K562 (cell line): ENCODE results near the gene TMCO4. TPM values are rescaled to one million over a fixed set of nuclear protein-coding genes. Genes with fewer than 3 reads are reported as not detected.

Source experiments
- ATAC-seq: fragments of 200-7000 bp; cut with Tn5 transposase; 3 replicates; pipeline ENCODE4 v1.9.1; 2020; ENCODE audit warnings: moderate library complexity
- BruUV-seq: library from RNA; stranded (reverse); fragments of 400-500 nt; replicated peaks from 2 replicates; lab custom pipeline; 2021; lab: Mats Ljungman, UMichigan
- CTCF ChIA-PET: fragments of 300-600 bp; formaldehyde crosslinking; extraction: SDS; loops from one replicate; lab custom pipeline; 2021; ENCODE audit warnings: low intra/inter-chr PET ratio; lab: Yijun Ruan, JAX
- POLR2A ChIA-PET: fragments of 300-600, 350-650 bp; sonication (Branson Sonifier 250); formaldehyde crosslinking; extraction: SDS; loops from one replicate; lab custom pipeline; 2021; ENCODE audit warnings: antibody characterized with exemption, inconsistent platforms; lab: Yijun Ruan, JAX
- DNase-seq, 4 experiments: peaks; one replicate each; pipeline versions ENCODE4 v3.0.0 to v3.0.0-alpha.2; 2011 to 2018; ENCODE audit warnings: low spot score in 3 of 4, mixed read lengths in 3 of 4; ENCODE audit errors: extremely low read depth in 1 of 4
- FAIRE-seq: peaks from 2 replicates; lab custom pipeline; 2011; peaks lifted over from hg19 to GRCh38; lab: Jason Lieb, UNC
- H2AFZ ChIP-seq: 2 replicates; pipeline ENCODE4 v1.6.0; 2011; ENCODE audit warnings: low read depth, low read length, control low read depth, inconsistent platforms
- H3K27ac ChIP-seq: fragments of 200-600 bp; 3 replicates; pipeline ENCODE4 v1.8.0; 2011; ENCODE audit warnings: low read depth, mild to moderate bottlenecking, control low read depth, inconsistent platforms, low read length, moderate library complexity, mixed read lengths; ENCODE audit errors: extremely low read depth
- H3K27me3 ChIP-seq, 2 experiments: fragments of 300-600 bp in 1 of 2; 2 replicates in 1 of 2; 3 replicates in 1 of 2; pipeline versions ENCODE4 v1.6.0 to v1.8.0; 2011; ENCODE audit warnings: inconsistent platforms in 2 of 2, low read length in 2 of 2, mild to moderate bottlenecking in 1 of 2, mixed read lengths in 1 of 2, moderate library complexity in 1 of 2; ENCODE audit not compliant: control insufficient read depth in 2 of 2, insufficient read depth in 2 of 2
- H3K36me3 ChIP-seq: fragments of 300-600 bp; 3 replicates; pipeline ENCODE4 v1.8.0; 2011; ENCODE audit warnings: mild to moderate bottlenecking, low read length, inconsistent platforms; ENCODE audit not compliant: control insufficient read depth, insufficient read depth
- H3K4me1 ChIP-seq, 2 experiments: fragments of 200-600 bp in 1 of 2; replicated peaks in 1 of 2; 2 replicates in 1 of 2; 3 replicates in 1 of 2; pipeline versions ENCODE4 v1.5.1 to v1.8.0; 2011; ENCODE audit warnings: inconsistent platforms in 2 of 2, low read length in 2 of 2, mild to moderate bottlenecking in 1 of 2, mixed read lengths in 1 of 2, moderate library complexity in 1 of 2; ENCODE audit not compliant: control insufficient read depth in 2 of 2, insufficient read depth in 2 of 2
- H3K4me2 ChIP-seq: 2 replicates; pipeline ENCODE4 v1.6.1; 2011; ENCODE audit warnings: low read length, control low read depth, inconsistent platforms, mixed read lengths; ENCODE audit not compliant: insufficient read depth
- H3K4me3 ChIP-seq: fragments of 200-600 bp; sonication (generic), shearing (Covaris generic); 2 replicates; pipeline ENCODE4 v1.5.1; 2016; ENCODE audit warnings: control low read depth, inconsistent platforms
- H3K79me2 ChIP-seq: fragments of 200-600 bp; 3 replicates; pipeline ENCODE4 v1.8.0; 2011; ENCODE audit warnings: low read length, inconsistent platforms; ENCODE audit not compliant: control insufficient read depth, insufficient read depth
- H3K9ac ChIP-seq, 2 experiments: 2 replicates each; pipeline versions ENCODE4 v1.6.0 to v1.6.1; 2011; ENCODE audit warnings: low read depth in 2 of 2, low read length in 2 of 2, control low read depth in 1 of 2, inconsistent platforms in 1 of 2, mild to moderate bottlenecking in 1 of 2, mixed read lengths in 1 of 2; ENCODE audit not compliant: insufficient read depth in 1 of 2
- H3K9me1 ChIP-seq: one replicate; pipeline ENCODE4 v1.6.0; 2011; ENCODE audit warnings: inconsistent platforms, mild to moderate bottlenecking, low read length, moderate library complexity; ENCODE audit not compliant: control insufficient read depth, insufficient read depth
- H3K9me3 ChIP-seq: replicated peaks from 2 replicates; pipeline ENCODE4 v1.5.1; 2011; ENCODE audit warnings: low read depth, low read length, inconsistent platforms; ENCODE audit not compliant: control insufficient read depth, insufficient read depth
- H4K20me1 ChIP-seq: replicated peaks from 2 replicates; pipeline ENCODE4 v1.6.1; 2011; ENCODE audit warnings: low read length, inconsistent platforms, mixed read lengths; ENCODE audit not compliant: control insufficient read depth, insufficient read depth
- ETV1 ChIP-seq: fragments of 450-650 bp; conservative IDR thresholded peaks from 2 replicates; pipeline ENCODE4 v1.6.1; 2016; ENCODE audit warnings: missing genetic modification characterization, control low read depth, low read depth, missing compliant biosample characterization
- GABPA ChIP-seq: fragments of 200-800 bp; sonication (Bioruptor generic); conservative IDR thresholded peaks from 2 replicates; pipeline ENCODE4 v1.6.1; 2016; ENCODE audit warnings: low read depth, missing genetic modification characterization, missing compliant biosample characterization
- ILK ChIP-seq: fragments of 450-650 bp; IDR thresholded peaks from 2 replicates; pipeline ENCODE4 v1.6.1; 2016; ENCODE audit warnings: missing genetic modification characterization, low read depth, mild to moderate bottlenecking, missing compliant biosample characterization, moderate library complexity, borderline replicate concordance
- MITF ChIP-seq: IDR thresholded peaks from 2 replicates; pipeline ENCODE4 v1.6.1; 2014; ENCODE audit warnings: antibody characterized with exemption
- RFX1 ChIP-seq: fragments of 450-650 bp; IDR thresholded peaks from 2 replicates; pipeline ENCODE4 v1.6.1; 2016; ENCODE audit warnings: mild to moderate bottlenecking, moderate library complexity
- RNF2 ChIP-seq: sonication (generic); IDR thresholded peaks from 2 replicates; pipeline ENCODE4 v1.6.1; 2016
- TARDBP ChIP-seq: fragments of 450-650 bp; IDR thresholded peaks from 2 replicates; pipeline ENCODE4 v1.6.1; 2016
- ZBTB7A ChIP-seq: IDR thresholded peaks from 2 replicates; pipeline ENCODE4 v1.6.1; 2011; ENCODE audit warnings: low read depth, mild to moderate bottlenecking, low read length, moderate library complexity, borderline replicate concordance; ENCODE audit not compliant: control insufficient read depth
- ZNF76 ChIP-seq: fragments of 250-450 bp; sonication (Bioruptor Pico); IDR thresholded peaks from 2 replicates; pipeline ENCODE4 v1.4.0; 2020; ENCODE audit warnings: mild to moderate bottlenecking, moderate library complexity, borderline replicate concordance
- ZNF77 ChIP-seq: fragments of 250-450 bp; sonication (Bioruptor Pico); IDR thresholded peaks from 2 replicates; pipeline ENCODE4 v1.5.0; 2020
- WGBS: fragments of 100-300 bp; shearing (Covaris generic); methylation state at CpG from one replicate; pipeline ENCODE4 v1.1.6; 2016; ENCODE audit warnings: low coverage, mixed read lengths; ENCODE audit not compliant: insufficient coverage; ENCODE audit errors: missing lambda C conversion rate; 5-methylcytosine and 5-hydroxymethylcytosine counted together
- in situ Hi-C: fragments of 300-500 bp; cut with MboI; formaldehyde crosslinking; loops from 4 replicates; pipeline ENCODE4 v1.15.0; 2018; ENCODE audit warnings: inconsistent platforms, mixed read lengths
- intact Hi-C: fragments of 100-400 bp; cut with micrococcal nuclease; formaldehyde crosslinking; loops from 2 replicates; pipeline ENCODE4 v1.14.2; 2022
- polyA plus RNA-seq, 8 experiments: library from polyadenylated mRNA; depleted of rRNA in 4 of 8; stranded (reverse) in 5 of 8; unstranded in 3 of 8; fragments of >200 nt; fragmentation: Nextera tagmentation in 2 of 8; fragmentation: Illumina TruSeq in 1 of 8; extraction: Ambion mirVana in 2 of 8; extraction: Trizol in 1 of 8; gene quantifications; 2 replicates each; pipeline versions ENCODE4 v1.2.1 to v1.2.3, GENCODE V29; 2011 to 2014; ENCODE audit warnings: inconsistent platforms in 1 of 8, missing spikeins in 1 of 8
- total RNA-seq, 7 experiments: library from RNA; depleted of rRNA in 6 of 7; stranded (reverse); fragments of >200 nt in 6 of 7; fragmentation: Illumina TruSeq in 2 of 7; extraction: Trizol in 2 of 7; gene quantifications; 2 replicates each; pipeline versions ENCODE4 v1.2.1 to v1.2.3, GENCODE V29; 2011 to 2021; ENCODE audit warnings: low replicate concordance in 1 of 7
- TF ChIP-seq, protein P1 (sequence below), 2 experiments: fragments of 450-650 bp in 1 of 2; sonication (generic) in 1 of 2; formaldehyde crosslinking in 1 of 2; IDR thresholded peaks; 2 replicates each; pipeline versions ENCODE4 v1.7.1 to v1.9.0; 2016 to 2022; ENCODE audit warnings: inconsistent platforms in 1 of 2, mild to moderate bottlenecking in 1 of 2, missing genetic modification reagents in 1 of 2

Gene TMCO4
- total and polyA plus RNA-seq, 9 of the 15 experiments (the other 6 are each of a cell fraction or from before 2014, with no cell fraction given), result 0.06 to 2.1 (median 1.2) TPM

GRCh38 chr1:19644681-19645410 lies 154.9 kb downstream of the TMCO4 start:
- Histone ChIP-seq H3K9me3 (no peaks in the 10 kb centered on the region), H3K9ac (peak overlapping the region in 1 of 2 experiments; percentile 85; a peak in 2 of 4 replicates), H2AFZ (peak overlapping the region; percentile 41), H3K4me3 (peak overlapping the region; percentile 34; the same call in 1 of the 2 replicates), H3K27me3 (peaks cover 16 to 39% of the 10 kb centered on the region in 2 experiments; a peak in 4 of 5 replicates), H4K20me1 (peaks cover 3% of the 10 kb centered on the region; the same call in 1 of the 2 replicates), H3K36me3 (no peaks in the 10 kb centered on the region), H3K4me2 (peak overlapping the region; percentile 54), H3K27ac (no peak overlapping the region), H3K9me1 (no peaks in the 10 kb centered on the region), H3K79me2 (no peaks in the 10 kb centered on the region), H3K4me1 (peaks cover 0 to 36% of the 10 kb centered on the region in 2 experiments; a peak in 3 of 5 replicates)
- DNase-seq (peak in 1 of 4 experiments; percentile 37), ATAC-seq (no peak; the same call in 2 of the 3 replicates), FAIRE-seq (no peak)
- whole genome bisulfite sequencing, result 24% methylated on average over 48 of the region's 71 CpGs
- no TSS peak for BruUV-seq
- intact Hi-C loops, result loop anchor here (5.0 to 10.0 kb wide), 2 partner anchors 158 to 180 kb away; partner anchors contain the start of gene CAPZB
- CTCF ChIA-PET, result no interaction called here
- in situ Hi-C loops, result no loop called here
- POLR2A ChIA-PET, result interaction anchor here (0.6 kb wide), 1 partner anchor 254 kb away, joined by 3 read pairs; no protein-coding TSS in a partner anchor
- TF ChIP-seq, protein P1, sequence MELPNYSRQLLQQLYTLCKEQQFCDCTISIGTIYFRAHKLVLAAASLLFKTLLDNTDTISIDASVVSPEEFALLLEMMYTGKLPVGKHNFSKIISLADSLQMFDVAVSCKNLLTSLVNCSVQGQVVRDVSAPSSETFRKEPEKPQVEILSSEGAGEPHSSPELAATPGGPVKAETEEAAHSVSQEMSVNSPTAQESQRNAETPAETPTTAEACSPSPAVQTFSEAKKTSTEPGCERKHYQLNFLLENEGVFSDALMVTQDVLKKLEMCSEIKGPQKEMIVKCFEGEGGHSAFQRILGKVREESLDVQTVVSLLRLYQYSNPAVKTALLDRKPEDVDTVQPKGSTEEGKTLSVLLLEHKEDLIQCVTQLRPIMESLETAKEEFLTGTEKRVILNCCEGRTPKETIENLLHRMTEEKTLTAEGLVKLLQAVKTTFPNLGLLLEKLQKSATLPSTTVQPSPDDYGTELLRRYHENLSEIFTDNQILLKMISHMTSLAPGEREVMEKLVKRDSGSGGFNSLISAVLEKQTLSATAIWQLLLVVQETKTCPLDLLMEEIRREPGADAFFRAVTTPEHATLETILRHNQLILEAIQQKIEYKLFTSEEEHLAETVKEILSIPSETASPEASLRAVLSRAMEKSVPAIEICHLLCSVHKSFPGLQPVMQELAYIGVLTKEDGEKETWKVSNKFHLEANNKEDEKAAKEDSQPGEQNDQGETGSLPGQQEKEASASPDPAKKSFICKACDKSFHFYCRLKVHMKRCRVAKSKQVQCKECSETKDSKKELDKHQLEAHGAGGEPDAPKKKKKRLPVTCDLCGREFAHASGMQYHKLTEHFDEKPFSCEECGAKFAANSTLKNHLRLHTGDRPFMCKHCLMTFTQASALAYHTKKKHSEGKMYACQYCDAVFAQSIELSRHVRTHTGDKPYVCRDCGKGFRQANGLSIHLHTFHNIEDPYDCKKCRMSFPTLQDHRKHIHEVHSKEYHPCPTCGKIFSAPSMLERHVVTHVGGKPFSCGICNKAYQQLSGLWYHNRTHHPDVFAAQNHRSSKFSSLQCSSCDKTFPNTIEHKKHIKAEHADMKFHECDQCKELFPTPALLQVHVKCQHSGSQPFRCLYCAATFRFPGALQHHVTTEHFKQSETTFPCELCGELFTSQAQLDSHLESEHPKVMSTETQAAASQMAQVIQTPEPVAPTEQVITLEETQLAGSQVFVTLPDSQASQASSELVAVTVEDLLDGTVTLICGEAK (IDR thresholded peaks at IDR 0.05), result peak; percentile 49
- TF ChIP-seq, protein P1 (CRISPR knock-in tag; IDR thresholded peaks at IDR 0.05), result no peak
- no peak for TF ChIP-seq ZNF76 (CRISPR knock-in tag)
- TF ChIP-seq TARDBP, result no peak
- no peak for TF ChIP-seq ILK
- no peak for TF ChIP-seq RNF2
- TF ChIP-seq ZBTB7A, result peak; percentile 48; the same call in 1 of the 2 replicates
- no peak for TF ChIP-seq RFX1
- no peak for TF ChIP-seq MITF
- peak; percentile 55 for TF ChIP-seq GABPA (tag)
- TF ChIP-seq ZNF77 (CRISPR knock-in tag), result no peak
- TF ChIP-seq ETV1, result no peak
